Natural killer cell treated with Interleukin-12 subunit alpha and Interleukin-12 subunit beta and Interleukin-15 and Interleukin-18, amount 100 ng/mL, for 72 hours (primary cell): ENCODE measurements around the gene RPS28. TPM values are rescaled to one million over a fixed set of nuclear protein-coding genes. Genes with fewer than 3 reads are reported as not detected.
"Not testable (repeated sequence)": the region's sequence is repeated elsewhere in the genome, so short reads cannot be mapped to it uniquely, and the experiment has no call there.

ENCODE experiments used
- ATAC-seq, 2 donors: fragments of 150-1000 bp; cut with Tn5 transposase in 1 of 2; sonication (Bioruptor Pico), chemical (Tn5 transposase) in 1 of 2; 2 replicates each; pipeline ENCODE4 v1.10.0; 2021
- DNase-seq: peaks from one replicate; pipeline ENCODE4 v3.0.0; 2022; ENCODE audit warnings: low spot score
- H3K27ac Mint-ChIP-seq, 2 donors: 1 replicate in 1 of 2; 2 replicates in 1 of 2; pipeline ENCODE4 v1.8.0; 2022; ENCODE audit warnings: mixed read lengths in 2 of 2, mild to moderate bottlenecking in 1 of 2, moderate library complexity in 1 of 2
- H3K27me3 Mint-ChIP-seq, 2 donors: 1 replicate in 1 of 2; 2 replicates in 1 of 2; pipeline ENCODE4 v1.8.0; 2022; ENCODE audit warnings: mixed read lengths in 2 of 2
- H3K36me3 Mint-ChIP-seq: one replicate; pipeline ENCODE4 v1.8.0; 2022; ENCODE audit warnings: mixed read lengths
- H3K4me1 Mint-ChIP-seq, 2 donors: 1 replicate in 1 of 2; 2 replicates in 1 of 2; pipeline ENCODE4 v1.8.0; 2022; ENCODE audit warnings: low read depth in 2 of 2, mixed read lengths in 2 of 2, mild to moderate bottlenecking in 1 of 2
- H3K4me3 Mint-ChIP-seq: one replicate; pipeline ENCODE4 v1.8.0; 2022; ENCODE audit warnings: mixed read lengths
- H3K9me3 Mint-ChIP-seq: 2 replicates; pipeline ENCODE4 v1.8.0; 2022; ENCODE audit warnings: mixed read lengths
- total RNA-seq, 2 donors: library from RNA; stranded (reverse); gene quantifications; one replicate each; pipeline ENCODE4 v1.2.3, GENCODE V29; 2022

Gene RPS28
- 1,000 to 10,000 TPM; 1,268 to 1,635 TPM for total RNA-seq

GRCh38 chr19:8321067-8321985 is at the start of gene RPS28, which contains the start of gene NDUFA7:
Gene RPS28 (plus strand): TSS chr19:8321496. CDS start chr19:8321531, 35 bp downstream.
Gene NDUFA7 (minus strand): TSS chr19:8321375. CDS start chr19:8321358, 17 bp downstream.
- peaks cover 19 to 25% of the 10 kb centered on the region in 2 donors for H3K4me1 Mint-ChIP-seq
- no peaks in the 10 kb centered on the region for H3K9me3 Mint-ChIP-seq
- H3K36me3 Mint-ChIP-seq = peaks cover 5% of the 10 kb centered on the region
- H3K27ac Mint-ChIP-seq = peak within 1 kb of the TSS; percentile 96 to 99
- DNase-seq = peak; percentile 98
- ATAC-seq = peak; percentile 97 to 99
- H3K4me3 Mint-ChIP-seq = peak within 1 kb of the TSS; percentile 100
- no peaks in the 10 kb centered on the region for H3K27me3 Mint-ChIP-seq

- H3K27me3 Mint-ChIP-seq, H3K4me3 Mint-ChIP-seq, H3K9me3 Mint-ChIP-seq, H3K36me3 Mint-ChIP-seq, H3K4me1 Mint-ChIP-seq, DNase-seq, H3K27ac Mint-ChIP-seq: not testable (repeated sequence)
- ATAC-seq = peak; percentile 61 to 82
Measured at GRCh38 chr19:8276508-8276907, 44.8 kb upstream of the RPS28 start.

DNA sequence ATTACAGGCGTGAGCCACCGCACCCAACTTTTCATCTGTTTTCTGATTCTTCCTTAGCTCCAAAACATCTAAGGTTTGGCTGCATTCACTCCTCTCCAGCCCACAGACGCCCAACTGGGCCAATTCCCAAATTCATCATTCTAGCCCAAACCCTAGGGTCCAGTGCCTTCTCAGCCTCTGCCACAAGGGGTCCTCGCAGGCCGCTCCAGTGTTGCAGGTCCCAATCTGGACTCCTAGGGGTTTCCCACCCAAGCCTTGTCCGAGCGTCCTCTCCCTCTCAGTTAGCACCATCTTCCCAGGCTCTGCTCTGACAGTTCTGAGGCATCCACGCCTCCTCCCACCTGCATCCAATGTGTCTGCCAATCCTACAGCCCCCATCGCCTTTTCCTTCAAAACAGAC is 30.0 kb upstream of the RPS28 start:
- DNase-seq, H3K36me3 Mint-ChIP-seq, H3K27ac Mint-ChIP-seq, H3K4me1 Mint-ChIP-seq, H3K4me3 Mint-ChIP-seq, H3K27me3 Mint-ChIP-seq, H3K9me3 Mint-ChIP-seq: not testable (repeated sequence)
- peak; percentile 69 to 86 for ATAC-seq

GRCh38 chr19:8302357-8302691 is 19.0 kb upstream of the RPS28 start:
- peak in 1 of 2 donors; percentile 25 for ATAC-seq
- H3K36me3 Mint-ChIP-seq = no peaks in the 10 kb centered on the region
- peak; percentile 59 for DNase-seq
- no peak overlapping the region for H3K4me3 Mint-ChIP-seq
- no peaks in the 10 kb centered on the region for H3K9me3 Mint-ChIP-seq
- H3K4me1 Mint-ChIP-seq = peaks cover 13 to 17% of the 10 kb centered on the region in 2 donors
- no peaks in the 10 kb centered on the region for H3K27me3 Mint-ChIP-seq
- H3K27ac Mint-ChIP-seq = no peak overlapping the region

GRCh38 chr19:8302734-8303133 is 18.6 kb upstream of the RPS28 start:
- H3K9me3 Mint-ChIP-seq = no peaks in the 10 kb centered on the region
- peaks cover 17 to 21% of the 10 kb centered on the region in 2 donors for H3K4me1 Mint-ChIP-seq
- H3K4me3 Mint-ChIP-seq = no peak overlapping the region
- no peak for DNase-seq
- no peaks in the 10 kb centered on the region for H3K36me3 Mint-ChIP-seq
- H3K27me3 Mint-ChIP-seq = no peaks in the 10 kb centered on the region
- no peak overlapping the region for H3K27ac Mint-ChIP-seq
- no peak for ATAC-seq

DNA sequence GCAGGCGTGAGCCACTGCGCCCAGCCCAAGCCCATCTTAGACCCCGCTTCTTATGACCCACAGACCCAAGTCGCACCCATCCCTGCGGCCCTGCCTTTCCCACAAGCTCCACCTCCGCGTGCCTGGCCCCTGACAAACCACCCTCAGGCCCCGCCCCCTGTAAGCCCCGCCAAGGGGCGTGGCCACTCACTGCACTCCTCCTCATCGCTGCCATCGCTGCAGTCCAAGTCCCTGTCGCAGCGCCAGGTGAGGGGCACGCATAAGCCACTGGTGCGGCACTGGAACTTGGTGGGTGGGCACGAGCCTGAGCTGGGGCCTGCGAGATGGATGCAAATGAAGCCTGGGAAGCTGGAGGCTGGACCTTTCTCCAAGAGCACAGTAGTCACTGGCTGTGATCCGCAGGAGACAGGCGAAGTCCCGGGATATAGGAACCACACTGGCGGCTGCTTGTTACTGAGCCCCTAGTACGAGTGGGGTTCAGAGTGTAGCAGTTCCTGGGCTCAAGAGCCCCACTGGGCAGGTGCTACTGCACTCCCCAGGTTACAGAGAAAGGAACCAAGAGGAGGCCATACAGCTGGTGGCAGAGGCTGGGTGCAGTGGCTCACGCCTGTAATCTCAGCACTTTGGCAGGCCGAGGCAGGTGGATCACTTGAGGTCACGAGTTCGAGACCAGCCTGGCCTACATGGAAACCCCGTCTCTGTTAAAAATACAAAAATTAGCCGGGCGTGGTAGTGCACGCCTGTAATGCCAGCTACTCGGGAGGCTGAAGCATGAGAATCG is 16.3 kb upstream of the RPS28 start:
- no peak overlapping the region for H3K4me3 Mint-ChIP-seq
- H3K4me1 Mint-ChIP-seq = peaks cover 25 to 27% of the 10 kb centered on the region in 2 donors
- H3K27me3 Mint-ChIP-seq = no peaks in the 10 kb centered on the region
- H3K9me3 Mint-ChIP-seq = no peaks in the 10 kb centered on the region
- H3K36me3 Mint-ChIP-seq = no peaks in the 10 kb centered on the region
- no peak for DNase-seq
- H3K27ac Mint-ChIP-seq = no peak overlapping the region
- no peak for ATAC-seq

GRCh38 chr19:8305798-8306197 is 15.5 kb upstream of the RPS28 start:
- Mint-ChIP-seq H3K36me3 (no peaks in the 10 kb centered on the region), H3K27me3 (no peaks in the 10 kb centered on the region), H3K9me3 (no peaks in the 10 kb centered on the region), H3K4me3 (peak overlapping the region; percentile 79), H3K27ac (peak overlapping the region; percentile 68 to 86), H3K4me1 (peaks cover 25 to 27% of the 10 kb centered on the region in 2 donors)
- no peak for ATAC-seq
- no peak for DNase-seq

DNA sequence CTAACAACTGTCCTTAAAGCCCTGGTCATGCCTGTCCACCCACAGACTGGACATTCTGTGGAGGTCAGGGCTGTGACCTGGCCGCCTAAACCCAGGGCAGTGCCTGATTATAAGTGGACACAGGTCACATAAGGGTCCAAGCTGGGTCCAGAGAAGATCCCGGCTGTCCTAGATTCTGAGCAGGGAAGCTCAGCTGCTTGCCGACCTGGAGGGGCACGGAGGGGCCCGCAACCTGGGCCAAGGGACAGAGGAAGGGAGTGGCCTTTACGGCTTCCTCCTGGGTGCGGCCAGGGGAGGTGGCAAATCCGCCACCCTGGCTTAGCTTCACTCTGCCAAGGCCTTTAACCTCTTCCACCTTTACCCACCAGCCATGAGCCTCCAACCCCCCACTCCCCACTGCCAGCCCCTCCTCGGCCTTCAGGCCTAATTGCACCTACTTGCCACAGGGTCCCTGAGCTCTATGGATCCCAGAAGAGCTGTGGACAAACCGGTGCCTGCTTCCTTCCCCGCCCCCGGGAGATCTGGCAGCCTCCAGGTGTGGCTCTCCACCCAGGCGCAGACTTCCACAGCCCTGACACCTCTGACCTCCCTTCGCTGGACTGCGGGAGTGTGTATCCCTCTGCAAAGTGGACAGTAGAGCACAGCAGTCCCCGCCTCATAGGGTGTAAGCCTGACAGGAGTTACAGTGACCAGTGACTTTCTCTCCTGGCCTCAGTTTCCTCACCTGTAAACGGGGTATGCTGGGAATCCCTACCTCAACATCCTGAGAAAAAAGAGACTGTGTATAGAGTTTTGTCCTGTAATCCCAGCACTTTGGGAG is 14.9 kb upstream of the RPS28 start:
- H3K4me1 Mint-ChIP-seq = peaks cover 25 to 27% of the 10 kb centered on the region in 2 donors
- H3K27me3 Mint-ChIP-seq = no peaks in the 10 kb centered on the region
- no peak for DNase-seq
- ATAC-seq = no peak
- H3K27ac Mint-ChIP-seq = peak overlapping the region; percentile 68 to 86
- no peaks in the 10 kb centered on the region for H3K9me3 Mint-ChIP-seq
- no peaks in the 10 kb centered on the region for H3K36me3 Mint-ChIP-seq
- peak overlapping the region; percentile 79 for H3K4me3 Mint-ChIP-seq

DNA sequence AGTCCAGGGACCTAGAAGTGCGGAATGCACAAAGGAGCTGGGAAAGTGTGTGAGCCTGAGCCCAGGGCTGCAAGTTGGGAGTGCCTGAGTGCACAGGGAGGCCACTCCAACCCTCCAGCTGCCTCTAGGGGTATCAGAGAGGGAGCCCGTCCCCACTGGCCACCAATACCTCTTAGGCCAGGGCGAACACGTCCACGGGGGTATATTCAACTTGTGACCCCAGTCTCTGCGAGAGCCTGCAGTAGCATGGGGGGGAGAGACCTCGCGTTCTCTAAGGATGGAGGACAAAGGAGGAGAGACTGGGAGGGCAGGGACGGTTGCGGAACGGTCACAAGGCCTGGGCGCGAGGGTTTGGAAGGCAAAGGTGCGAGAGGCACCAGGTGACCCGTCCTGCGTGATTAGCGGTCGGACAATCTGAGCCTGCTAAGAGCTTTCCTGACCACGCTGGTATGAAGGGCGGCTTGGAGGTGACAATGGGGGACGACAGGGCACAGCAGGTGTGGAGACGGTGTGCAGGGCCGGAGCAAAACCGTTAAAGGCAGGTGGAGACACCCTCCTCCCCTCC is 13.8 kb upstream of the RPS28 start:
- Mint-ChIP-seq H3K4me3 (peak overlapping the region; percentile 79), H3K27ac (peak overlapping the region; percentile 68 to 86)

GRCh38 chr19:8307965-8308866 is 13.1 kb upstream of the RPS28 start, which contains the start of gene CD320:
Gene CD320 (minus strand): TSS chr19:8308358. CDS start chr19:8308290, 68 bp downstream.
- H3K4me1 Mint-ChIP-seq = peaks cover 25 to 27% of the 10 kb centered on the region in 2 donors
- H3K9me3 Mint-ChIP-seq = no peaks in the 10 kb centered on the region
- H3K36me3 Mint-ChIP-seq = no peaks in the 10 kb centered on the region
- peak; percentile 93 for DNase-seq
- H3K4me3 Mint-ChIP-seq = peak within 1 kb of the TSS; percentile 79
- no peaks in the 10 kb centered on the region for H3K27me3 Mint-ChIP-seq
- H3K27ac Mint-ChIP-seq = peak within 1 kb of the TSS; percentile 68 to 86
- ATAC-seq = peak; percentile 94 to 97

More for the DNA sequence above, 13.8 kb upstream of the RPS28 start:
- ATAC-seq (no peak), DNase-seq (no peak)
- no peaks in the 10 kb centered on the region for H3K36me3 Mint-ChIP-seq
- no peaks in the 10 kb centered on the region for H3K27me3 Mint-ChIP-seq
- H3K4me1 Mint-ChIP-seq = peaks cover 25 to 27% of the 10 kb centered on the region in 2 donors
- no peaks in the 10 kb centered on the region for H3K9me3 Mint-ChIP-seq

GRCh38 chr19:8308891-8309291 is 12.4 kb upstream of the RPS28 start:
- peak overlapping the region; percentile 68 to 86 for H3K27ac Mint-ChIP-seq
- H3K27me3 Mint-ChIP-seq = no peaks in the 10 kb centered on the region
- H3K4me3 Mint-ChIP-seq = peak overlapping the region; percentile 79
- H3K9me3 Mint-ChIP-seq = no peaks in the 10 kb centered on the region
- no peak for DNase-seq
- H3K36me3 Mint-ChIP-seq = no peaks in the 10 kb centered on the region
- H3K4me1 Mint-ChIP-seq = peaks cover 25 to 27% of the 10 kb centered on the region in 2 donors
- no peak for ATAC-seq

DNA sequence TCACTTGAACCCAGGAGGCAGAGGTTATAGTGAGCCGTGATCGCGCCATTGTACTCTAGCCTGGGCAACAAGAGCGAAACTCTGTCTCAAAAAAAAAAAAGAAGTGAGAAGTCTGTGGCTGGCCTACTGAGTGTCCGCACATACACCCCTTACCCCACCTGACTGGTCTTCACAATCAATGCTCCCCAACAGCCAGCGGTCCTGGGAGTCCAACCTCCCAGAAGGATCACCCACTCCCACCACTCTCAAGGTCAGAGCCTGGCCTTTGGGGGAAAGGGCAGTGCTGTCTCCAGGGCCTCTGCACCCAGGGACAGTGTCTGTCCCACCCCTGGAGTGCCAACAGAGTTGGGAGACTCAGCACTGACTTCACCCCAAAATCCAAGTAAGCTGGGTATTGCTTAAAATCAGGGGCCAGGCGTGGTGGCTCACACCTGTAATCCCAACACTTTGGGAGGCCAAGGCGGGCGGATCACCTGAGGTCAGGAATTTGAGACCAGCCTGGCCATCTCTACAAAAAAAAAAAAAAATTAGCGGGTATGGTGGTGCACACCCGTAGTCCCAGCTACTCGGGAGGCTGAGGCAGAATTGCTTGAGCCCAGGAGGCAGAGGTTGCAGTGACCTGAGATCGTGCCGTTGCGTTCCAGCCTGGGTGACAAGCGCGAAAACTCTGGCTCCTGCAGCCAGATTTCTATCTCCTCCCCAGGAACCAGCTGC is 10.8 kb upstream of the RPS28 start:
- no peak overlapping the region for H3K27ac Mint-ChIP-seq
- H3K27me3 Mint-ChIP-seq = no peaks in the 10 kb centered on the region
- H3K4me3 Mint-ChIP-seq = no peak overlapping the region
- H3K4me1 Mint-ChIP-seq = peaks cover 24 to 25% of the 10 kb centered on the region in 2 donors
- DNase-seq (no peak), ATAC-seq (no peak)
- H3K36me3 Mint-ChIP-seq = no peaks in the 10 kb centered on the region
- no peaks in the 10 kb centered on the region for H3K9me3 Mint-ChIP-seq
